H9 (cell line): Measurements from ENCODE around the gene LRP3. TPM values are rescaled to one million over a fixed set of nuclear protein-coding genes. Genes with fewer than 3 reads are reported as not detected.

Source experiments
- DNase-seq: peaks from one replicate; pipeline ENCODE4 v3.0.0-alpha.2; 2017
- H2AFZ ChIP-seq: one replicate; pipeline ENCODE4 v1.6.1; 2013; ENCODE audit warnings: mild to moderate bottlenecking, low read length, control low read depth, moderate library complexity
- H2AK5ac ChIP-seq: 2 replicates; pipeline ENCODE4 v1.6.1; 2013; ENCODE audit warnings: low read length, control low read depth, mixed read lengths; ENCODE audit not compliant: insufficient read length
- H2BK120ac ChIP-seq: one replicate; pipeline ENCODE4 v1.6.1; 2013; ENCODE audit warnings: low read depth, mild to moderate bottlenecking, low read length, control low read depth, inconsistent platforms; ENCODE audit not compliant: poor library complexity, severe bottlenecking
- H2BK12ac ChIP-seq: 2 replicates; pipeline ENCODE4 v1.6.1; 2013; ENCODE audit warnings: low read length, control low read depth, mixed read lengths, low read depth; ENCODE audit not compliant: insufficient read length
- H2BK15ac ChIP-seq: 2 replicates; pipeline ENCODE4 v1.6.1; 2013; ENCODE audit warnings: low read depth, low read length, control low read depth
- H2BK20ac ChIP-seq: one replicate; pipeline ENCODE4 v1.6.1; 2013; ENCODE audit warnings: low read depth, mild to moderate bottlenecking, low read length, control low read depth, inconsistent platforms; ENCODE audit not compliant: poor library complexity, severe bottlenecking
- H2BK5ac ChIP-seq: 2 replicates; pipeline ENCODE4 v1.6.1; 2013; ENCODE audit warnings: low read length, control low read depth, mixed read lengths; ENCODE audit not compliant: insufficient read length
- H3K14ac ChIP-seq: 2 replicates; pipeline ENCODE4 v1.6.1; 2013; ENCODE audit warnings: low read length, control low read depth; ENCODE audit not compliant: insufficient read depth
- H3K18ac ChIP-seq: 2 replicates; pipeline ENCODE4 v1.6.1; 2013; ENCODE audit warnings: low read depth, mild to moderate bottlenecking, mixed read lengths, low read length, control low read depth; ENCODE audit not compliant: insufficient read length
- H3K23ac ChIP-seq: 2 replicates; pipeline ENCODE4 v1.6.1; 2013; ENCODE audit warnings: low read length, control low read depth, mixed read lengths, low read depth; ENCODE audit not compliant: insufficient read length
- H3K23me2 ChIP-seq: 2 replicates; pipeline ENCODE4 v1.6.1; 2013; ENCODE audit warnings: low read depth, mild to moderate bottlenecking, mixed read lengths, low read length, control low read depth; ENCODE audit not compliant: insufficient read length, poor library complexity, severe bottlenecking
- H3K27ac ChIP-seq: 2 replicates; pipeline ENCODE4 v1.5.1; 2013; ENCODE audit warnings: low read length, control low read depth, mixed read lengths, low read depth; ENCODE audit not compliant: insufficient read length
- H3K27me3 ChIP-seq: 2 replicates; pipeline ENCODE4 v1.6.1; 2013; ENCODE audit warnings: low read length, control low read depth, inconsistent platforms; ENCODE audit not compliant: insufficient read depth
- H3K4ac ChIP-seq: 2 replicates; pipeline ENCODE4 v1.6.1; 2013; ENCODE audit warnings: low read depth, mild to moderate bottlenecking, control low read depth, inconsistent platforms, low read length, moderate library complexity
- H3K4me1 ChIP-seq: 2 replicates; pipeline ENCODE4 v1.6.1; 2013; ENCODE audit warnings: low read length, control low read depth, inconsistent platforms; ENCODE audit not compliant: insufficient read depth
- H3K4me2 ChIP-seq: 2 replicates; pipeline ENCODE4 v1.6.1; 2013; ENCODE audit warnings: low read length, control low read depth, mixed read lengths; ENCODE audit not compliant: insufficient read length, insufficient read depth
- H3K56ac ChIP-seq: 2 replicates; pipeline ENCODE4 v1.6.1; 2013; ENCODE audit warnings: low read depth, mild to moderate bottlenecking, mixed read lengths, low read length, control low read depth; ENCODE audit not compliant: insufficient read length
- H3K79me1 ChIP-seq: 2 replicates; pipeline ENCODE4 v1.6.1; 2013; ENCODE audit warnings: low read depth, mild to moderate bottlenecking, moderate library complexity, low read length, control low read depth, inconsistent platforms; ENCODE audit not compliant: insufficient read depth, poor library complexity, severe bottlenecking
- H3K79me2 ChIP-seq: 2 replicates; pipeline ENCODE4 v1.6.1; 2013; ENCODE audit warnings: low read length, control low read depth, inconsistent platforms; ENCODE audit not compliant: insufficient read depth
- H3K9ac ChIP-seq: 2 replicates; pipeline ENCODE4 v1.6.1; 2013; ENCODE audit warnings: low read length, control low read depth, mixed read lengths; ENCODE audit not compliant: insufficient read length; ENCODE audit errors: extremely low read depth
- H3K9me3 ChIP-seq: one replicate; pipeline ENCODE4 v1.6.1; 2013; ENCODE audit warnings: low read depth, low read length, inconsistent platforms; ENCODE audit not compliant: control insufficient read depth
- H3T11ph ChIP-seq: one replicate; pipeline ENCODE4 v1.6.1; 2013; ENCODE audit warnings: mild to moderate bottlenecking, low read length, control low read depth, inconsistent platforms
- H4K20me1 ChIP-seq: one replicate; pipeline ENCODE4 v1.6.1; 2013; ENCODE audit not compliant: control insufficient read depth, insufficient read length, insufficient read depth
- H4K5ac ChIP-seq: 2 replicates; pipeline ENCODE4 v1.6.1; 2013; ENCODE audit warnings: low read depth, mild to moderate bottlenecking, mixed read lengths, low read length, control low read depth; ENCODE audit not compliant: insufficient read length
- H4K8ac ChIP-seq: replicated peaks from 2 replicates; pipeline ENCODE4 v1.6.1; 2013; ENCODE audit warnings: low read length, control low read depth, mixed read lengths, low read depth; ENCODE audit not compliant: insufficient read length
- H4K91ac ChIP-seq: 2 replicates; pipeline ENCODE4 v1.6.1; 2013; ENCODE audit warnings: low read depth, mild to moderate bottlenecking, moderate library complexity, mixed read lengths, low read length, control low read depth; ENCODE audit not compliant: insufficient read length
- H3K27ac Mint-ChIP-seq, 3 experiments: 2 replicates in 2 of 3; 3 replicates in 1 of 3; pipeline ENCODE4 v1.8.0; 2020 to 2021; ENCODE audit warnings: mixed read lengths in 3 of 3, mild to moderate bottlenecking in 1 of 3, moderate library complexity in 1 of 3
- H3K27me3 Mint-ChIP-seq: 2 replicates; pipeline ENCODE4 v1.8.0; 2021; ENCODE audit warnings: low read depth, mild to moderate bottlenecking, moderate library complexity, mixed read lengths
- H3K36me3 Mint-ChIP-seq, 3 experiments: 2 replicates in 2 of 3; 3 replicates in 1 of 3; pipeline ENCODE4 v1.8.0; 2020 to 2021; ENCODE audit warnings: low read depth in 3 of 3, mixed read lengths in 3 of 3; ENCODE audit not compliant: insufficient read depth in 1 of 3
- H3K4me1 Mint-ChIP-seq, 2 experiments: 2 replicates each; pipeline ENCODE4 v1.8.0; 2020; ENCODE audit warnings: mixed read lengths in 2 of 2
- H3K4me3 Mint-ChIP-seq, 2 experiments: 2 replicates in 1 of 2; 3 replicates in 1 of 2; pipeline ENCODE4 v1.8.0; 2020 to 2021; ENCODE audit warnings: mild to moderate bottlenecking in 2 of 2, mixed read lengths in 2 of 2, moderate library complexity in 1 of 2
- H3K9me3 Mint-ChIP-seq, 2 experiments: 2 replicates in 1 of 2; 3 replicates in 1 of 2; pipeline ENCODE4 v1.8.0; 2020; ENCODE audit warnings: mild to moderate bottlenecking in 2 of 2, mixed read lengths in 2 of 2, moderate library complexity in 1 of 2
- WGBS: extraction: QIAGEN DNeasy Blood & Tissue Kit; methylation state at CpG from one replicate; pipeline ENCODE4 v1.1.7; 2013; ENCODE audit warnings: missing lambda C conversion rate, low lambda C conversion rate, mixed read lengths; ENCODE audit not compliant: insufficient read length; ENCODE audit errors: extremely low coverage; 5-methylcytosine and 5-hydroxymethylcytosine counted together
- total RNA-seq: library from RNA; stranded (reverse); gene quantifications from 2 replicates; pipeline ENCODE4 v1.2.1, GENCODE V29; 2021
- TF ChIP-seq, protein P1 (sequence below): fragments of 200-600 bp; sonication (generic); conservative IDR thresholded peaks from 3 replicates; pipeline ENCODE4 v1.8.0; 2021; ENCODE audit warnings: antibody characterized with exemption, mild to moderate bottlenecking

The LRP3 gene
- total RNA-seq, 1 experiment from 2014 or later, result 29.2 TPM

DNA sequence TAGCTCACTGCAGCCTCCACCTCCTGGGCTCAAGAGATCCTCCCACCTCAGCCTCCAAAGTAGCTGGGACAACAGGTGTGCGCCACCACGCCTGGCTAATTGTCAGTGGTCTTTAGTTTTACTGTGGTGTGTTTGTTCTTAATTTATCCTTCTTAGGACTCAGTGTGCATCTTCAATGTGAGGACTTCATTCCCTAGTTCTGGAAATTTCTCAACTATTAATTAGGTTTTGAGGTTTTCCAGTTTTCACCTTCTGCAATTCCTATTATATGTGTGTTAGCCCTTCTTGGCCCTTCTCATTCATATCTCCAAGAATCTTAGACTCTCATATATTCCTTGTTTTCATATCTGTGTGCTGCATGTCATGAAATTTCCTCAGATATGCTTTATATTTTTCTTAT lies 63.7 kb downstream of the LRP3 start:
- H3K79me2 ChIP-seq, result no peaks in the 10 kb centered on the region
- Mint-ChIP-seq H3K27me3 (peaks cover 4% of the 10 kb centered on the region), H3K36me3 (peaks cover 0 to 3% (median 0%) of the 10 kb centered on the region in 3 experiments; a peak in 3 of 7 replicates), H3K4me1 (peaks cover 3 to 6% of the 10 kb centered on the region in 2 experiments; a peak in 2 of 4 replicates), H3K9me3 (peaks cover 4 to 5% of the 10 kb centered on the region in 2 experiments; a peak in 3 of 5 replicates), H3K4me3 (no peak overlapping the region), H3K27ac (no peak overlapping the region)
- H2BK20ac ChIP-seq, result no peak overlapping the region
- H2BK120ac ChIP-seq, result no peak overlapping the region
- no peaks in the 10 kb centered on the region for H4K20me1 ChIP-seq
- no peak overlapping the region for H3K56ac ChIP-seq
- no peak overlapping the region for H3K14ac ChIP-seq
- H4K5ac ChIP-seq, result no peak overlapping the region
- no peak overlapping the region for H2AK5ac ChIP-seq
- TF ChIP-seq, protein P1, sequence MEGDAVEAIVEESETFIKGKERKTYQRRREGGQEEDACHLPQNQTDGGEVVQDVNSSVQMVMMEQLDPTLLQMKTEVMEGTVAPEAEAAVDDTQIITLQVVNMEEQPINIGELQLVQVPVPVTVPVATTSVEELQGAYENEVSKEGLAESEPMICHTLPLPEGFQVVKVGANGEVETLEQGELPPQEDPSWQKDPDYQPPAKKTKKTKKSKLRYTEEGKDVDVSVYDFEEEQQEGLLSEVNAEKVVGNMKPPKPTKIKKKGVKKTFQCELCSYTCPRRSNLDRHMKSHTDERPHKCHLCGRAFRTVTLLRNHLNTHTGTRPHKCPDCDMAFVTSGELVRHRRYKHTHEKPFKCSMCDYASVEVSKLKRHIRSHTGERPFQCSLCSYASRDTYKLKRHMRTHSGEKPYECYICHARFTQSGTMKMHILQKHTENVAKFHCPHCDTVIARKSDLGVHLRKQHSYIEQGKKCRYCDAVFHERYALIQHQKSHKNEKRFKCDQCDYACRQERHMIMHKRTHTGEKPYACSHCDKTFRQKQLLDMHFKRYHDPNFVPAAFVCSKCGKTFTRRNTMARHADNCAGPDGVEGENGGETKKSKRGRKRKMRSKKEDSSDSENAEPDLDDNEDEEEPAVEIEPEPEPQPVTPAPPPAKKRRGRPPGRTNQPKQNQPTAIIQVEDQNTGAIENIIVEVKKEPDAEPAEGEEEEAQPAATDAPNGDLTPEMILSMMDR, result no peak
- H3T11ph ChIP-seq, result no peak overlapping the region
- no peak overlapping the region for H3K18ac ChIP-seq
- no peak for DNase-seq
- H2BK15ac ChIP-seq, result no peak overlapping the region
- no peak overlapping the region for H2AFZ ChIP-seq
- no peak overlapping the region for H3K23ac ChIP-seq
- H3K9ac ChIP-seq, result no peak overlapping the region
- WGBS, result no CpG with 5 or more reads among the region's 2 CpGs
- H3K27me3 ChIP-seq, result no peaks in the 10 kb centered on the region
- no peak overlapping the region for H3K4ac ChIP-seq
- no peaks in the 10 kb centered on the region for H3K79me1 ChIP-seq
- H3K4me2 ChIP-seq, result no peak overlapping the region
- no peaks in the 10 kb centered on the region for H3K4me1 ChIP-seq
- H4K91ac ChIP-seq, result no peak overlapping the region
- no peak overlapping the region for H4K8ac ChIP-seq
- no peak overlapping the region for H2BK12ac ChIP-seq
- no peaks in the 10 kb centered on the region for H3K9me3 ChIP-seq
- no peak overlapping the region for H2BK5ac ChIP-seq
- no peak overlapping the region for H3K27ac ChIP-seq
- no peaks in the 10 kb centered on the region for H3K23me2 ChIP-seq

Other genes with a start within 250 kb of the LRP3 start
- gene CEP89, start 222.4 kb upstream of the LRP3 start, total RNA-seq, result 21.4 and 22.1 TPM in 2 replicates
- gene FAAP24, start 222.1 kb upstream of the LRP3 start, total RNA-seq, result 6.0 and 7.2 TPM in 2 replicates
- gene RHPN2, start 129.4 kb upstream of the LRP3 start, total RNA-seq, result 29.1 and 29.2 TPM in 2 replicates
- 11.7 and 12.2 TPM in 2 replicates for gene GPATCH1, start 113.1 kb upstream of the LRP3 start, total RNA-seq
- not detected in 2 replicates for gene WDR88, start 62.2 kb upstream of the LRP3 start, total RNA-seq
- 2.5 and 2.9 TPM in 2 replicates for gene SLC7A10, start 31.5 kb downstream of the LRP3 start, total RNA-seq
- 3.2 and 3.7 TPM in 2 replicates for gene CEBPA, start 108.2 kb downstream of the LRP3 start, total RNA-seq
- 33.7 and 33.9 TPM in 2 replicates for gene CEBPG, start 179.4 kb downstream of the LRP3 start, total RNA-seq